Lower leg skin (tissue), 3 donors: Measurements from ENCODE around the gene TBCD.

Source experiments
- POLR2A ChIP-seq, 2 donors: fragments of 450-650 bp; IDR thresholded peaks; one replicate each; pipeline ENCODE4 v1.6.1; 2016 to 2017; ENCODE audit warnings: antibody characterized with exemption in 2 of 2, mild to moderate bottlenecking in 1 of 2, moderate library complexity in 1 of 2
- TF ChIP-seq, protein P1 (sequence below), 3 donors: fragments of 450-650 bp; IDR thresholded peaks; one replicate each; pipeline ENCODE4 v1.5.1; 2016; ENCODE audit warnings: antibody characterized with exemption in 3 of 3, mild to moderate bottlenecking in 3 of 3, moderate library complexity in 2 of 3

DNA sequence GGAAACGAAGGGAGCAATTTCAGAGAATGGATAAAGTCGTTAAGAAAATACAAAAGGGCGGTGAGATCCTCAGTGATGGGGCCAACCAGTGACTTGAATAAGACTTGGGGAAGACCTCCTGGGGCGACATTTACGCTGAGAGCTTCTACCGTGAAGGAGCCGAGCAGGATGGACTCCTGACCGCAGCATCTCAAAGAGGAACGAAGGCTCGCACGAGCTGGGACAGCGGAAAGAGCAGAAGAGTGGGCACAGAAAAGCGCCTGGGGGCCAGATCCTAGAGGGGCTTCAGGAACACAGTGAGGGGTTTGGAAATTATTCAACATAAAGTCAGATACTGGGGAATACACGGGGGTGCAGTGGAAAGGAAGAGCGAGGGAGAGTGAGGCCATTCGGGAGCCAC, 70.4 kb downstream of the TBCD start:
- TF ChIP-seq POLR2A (IDR thresholded peaks at IDR 0.05): no peak
- TF ChIP-seq, protein P1, sequence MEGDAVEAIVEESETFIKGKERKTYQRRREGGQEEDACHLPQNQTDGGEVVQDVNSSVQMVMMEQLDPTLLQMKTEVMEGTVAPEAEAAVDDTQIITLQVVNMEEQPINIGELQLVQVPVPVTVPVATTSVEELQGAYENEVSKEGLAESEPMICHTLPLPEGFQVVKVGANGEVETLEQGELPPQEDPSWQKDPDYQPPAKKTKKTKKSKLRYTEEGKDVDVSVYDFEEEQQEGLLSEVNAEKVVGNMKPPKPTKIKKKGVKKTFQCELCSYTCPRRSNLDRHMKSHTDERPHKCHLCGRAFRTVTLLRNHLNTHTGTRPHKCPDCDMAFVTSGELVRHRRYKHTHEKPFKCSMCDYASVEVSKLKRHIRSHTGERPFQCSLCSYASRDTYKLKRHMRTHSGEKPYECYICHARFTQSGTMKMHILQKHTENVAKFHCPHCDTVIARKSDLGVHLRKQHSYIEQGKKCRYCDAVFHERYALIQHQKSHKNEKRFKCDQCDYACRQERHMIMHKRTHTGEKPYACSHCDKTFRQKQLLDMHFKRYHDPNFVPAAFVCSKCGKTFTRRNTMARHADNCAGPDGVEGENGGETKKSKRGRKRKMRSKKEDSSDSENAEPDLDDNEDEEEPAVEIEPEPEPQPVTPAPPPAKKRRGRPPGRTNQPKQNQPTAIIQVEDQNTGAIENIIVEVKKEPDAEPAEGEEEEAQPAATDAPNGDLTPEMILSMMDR (IDR thresholded peaks at IDR 0.05): no peak
